H1 (cell line): ENCODE results near the gene GYPC. TPM values are rescaled to one million over a fixed set of nuclear protein-coding genes. Genes with fewer than 3 reads are reported as not detected.

ENCODE experiments used
- CHD2 ChIP-seq: IDR thresholded peaks from 2 replicates; pipeline ENCODE4 v1.6.1; 2012; ENCODE audit warnings: low read length, improper control_type of control experiment
- POLR2AphosphoS5 ChIP-seq: IDR thresholded peaks from 2 replicates; pipeline ENCODE4 v1.6.1; 2011; ENCODE audit warnings: low read depth, low read length
- TBP ChIP-seq: IDR thresholded peaks from 2 replicates; pipeline ENCODE4 v1.6.1; 2011; ENCODE audit warnings: low read depth, low read length, improper control_type of control experiment
- polyA plus RNA-seq, 7 experiments: library from polyadenylated mRNA; depleted of rRNA in 3 of 7; stranded (reverse) in 5 of 7; unstranded in 2 of 7; fragments of >200 nt in 5 of 7; fragments of 200-250 nt in 2 of 7; gene quantifications; 1 replicate in 5 of 7; 2 replicates in 1 of 7; 4 replicates in 1 of 7; pipeline versions ENCODE4 v1.2.1 to v1.2.3, GENCODE V29; 2011 to 2013; ENCODE audit warnings: missing spikeins in 2 of 7, mixed read lengths in 2 of 7
- total RNA-seq: library from RNA; stranded (reverse); fragmentation: NEBNext Ultra II Directional; extraction: Animal tissue kit (Norgen Biotek cat#: 25700); gene quantifications from 2 replicates; pipeline ENCODE4 v1.2.1, GENCODE V29; 2021

GYPC gene
- total and polyA plus RNA-seq, 2 of the 8 experiments (the other 6 are each of a cell fraction or from before 2014, with no cell fraction given) = 26.8 to 53.6 TPM

DNA sequence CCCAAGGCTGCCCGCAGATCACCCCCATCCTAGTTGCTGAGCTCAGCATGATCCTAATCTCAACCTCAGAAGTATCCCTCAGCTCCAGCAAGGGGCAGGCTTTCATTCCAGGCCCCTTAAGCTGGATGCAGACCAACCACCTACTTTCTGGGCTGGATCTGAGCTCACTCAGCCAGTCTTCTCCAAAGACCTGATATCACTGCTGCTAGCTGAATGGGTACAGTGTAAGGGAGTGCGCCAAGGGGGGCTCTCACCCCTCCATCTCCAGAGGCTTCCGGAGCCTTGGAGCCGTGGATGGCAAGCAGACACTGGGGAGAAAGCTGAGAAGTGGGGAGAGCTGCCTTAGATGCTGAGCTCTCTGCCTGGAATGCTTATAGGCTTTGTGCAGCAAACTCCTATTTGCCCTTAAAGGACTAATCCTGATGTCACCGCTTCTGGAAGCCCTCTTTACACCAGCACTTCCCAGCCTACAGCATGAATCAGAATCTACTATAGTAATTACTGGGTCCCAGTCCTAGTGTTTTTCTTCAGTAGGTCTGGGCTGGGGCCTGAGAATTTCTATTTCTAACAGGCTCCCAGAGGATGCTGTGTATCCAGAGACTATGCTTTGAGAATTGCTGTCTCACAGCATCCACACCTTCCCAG is 31.0 kb downstream of the GYPC start (continued):
- no peak for TF ChIP-seq POLR2AphosphoS5
- TF ChIP-seq TBP = no peak
- no peak for TF ChIP-seq CHD2
- TF ChIP-seq, all 59 proteins: peak for 0
